ENCODE results near the gene ERBB4.
"Not testable (repeated sequence)": the region's sequence is repeated elsewhere in the genome, so short reads cannot be mapped to it uniquely, and the experiment has no call there.

Gene ERBB4

DNA sequence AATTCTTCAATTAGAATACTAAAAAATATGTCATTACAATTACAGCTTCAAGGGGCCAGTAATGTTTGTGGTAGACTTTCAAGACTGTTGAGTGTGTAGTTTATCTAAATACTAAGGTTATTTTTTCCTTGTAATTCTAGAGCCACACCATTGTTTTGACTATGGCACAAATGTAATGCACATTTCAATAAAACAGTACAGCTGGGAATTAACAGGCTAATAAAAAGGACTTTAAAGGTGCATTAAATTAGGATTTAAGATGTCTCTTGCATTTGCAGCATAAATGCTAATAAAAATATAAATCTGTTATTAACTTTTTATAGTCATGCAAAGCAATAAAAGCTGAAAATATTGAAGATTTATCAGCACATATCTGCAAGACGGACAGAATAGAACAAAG lies 344.8 kb downstream of the ERBB4 start:
- no peak for DNase-seq

GRCh38 chr2:212193056-212193455 lies 345.5 kb downstream of the ERBB4 start:
- no peak for DNase-seq

GRCh38 chr2:212191438-212191837 lies 347.2 kb downstream of the ERBB4 start:
- DNase-seq, result not testable (repeated sequence)

DNA sequence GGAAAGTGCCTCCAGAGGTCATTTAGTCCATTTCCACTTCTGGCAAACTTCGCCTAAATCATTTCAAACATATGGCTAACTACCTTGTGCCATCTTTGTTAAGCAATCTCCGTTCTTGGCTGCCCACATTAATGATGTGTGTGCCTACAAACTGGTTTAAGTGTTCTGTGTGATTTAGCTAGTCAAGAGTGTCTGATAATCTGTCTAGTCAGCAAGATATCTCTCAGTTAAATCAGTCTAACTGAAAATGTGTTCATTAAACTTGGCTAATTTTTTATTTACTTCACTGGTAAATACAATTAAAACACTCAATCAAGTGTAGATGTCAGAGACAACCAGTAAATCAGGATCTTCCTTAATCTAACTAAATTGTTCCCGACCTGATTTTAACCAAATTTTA lies 352.4 kb downstream of the ERBB4 start:
- DNase-seq, result no peak

GRCh38 chr2:212181646-212182045 lies 357.0 kb downstream of the ERBB4 start:
- no peak for DNase-seq

- no peak for DNase-seq
Measured at GRCh38 chr2:212180408-212181083, 358.1 kb downstream of the ERBB4 start.

- DNase-seq, result no peak
Measured at GRCh38 chr2:212177724-212178123, 360.9 kb downstream of the ERBB4 start.

DNA sequence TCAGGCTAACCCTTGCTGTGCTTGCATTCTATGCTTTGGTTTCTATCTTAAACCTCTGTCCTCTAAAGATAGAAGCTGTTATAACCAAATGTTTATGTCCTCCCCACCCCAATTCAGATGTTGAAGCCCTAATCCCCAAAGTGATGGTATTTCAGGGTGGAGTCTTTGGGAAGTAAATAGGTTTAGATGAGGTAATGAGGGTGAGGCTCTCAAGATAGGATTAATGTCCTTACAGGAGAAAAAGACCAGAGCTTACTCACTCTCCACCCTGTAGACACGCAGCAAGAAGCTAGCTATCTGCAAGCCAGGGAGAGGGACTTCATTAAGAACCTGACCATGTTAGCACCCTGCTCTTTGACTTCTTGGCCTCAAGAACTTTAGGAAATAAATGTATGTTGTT lies 362.5 kb downstream of the ERBB4 start:
- no peak for DNase-seq

GRCh38 chr2:212173756-212174510 lies 364.7 kb downstream of the ERBB4 start:
- DNase-seq, result no peak

DNA sequence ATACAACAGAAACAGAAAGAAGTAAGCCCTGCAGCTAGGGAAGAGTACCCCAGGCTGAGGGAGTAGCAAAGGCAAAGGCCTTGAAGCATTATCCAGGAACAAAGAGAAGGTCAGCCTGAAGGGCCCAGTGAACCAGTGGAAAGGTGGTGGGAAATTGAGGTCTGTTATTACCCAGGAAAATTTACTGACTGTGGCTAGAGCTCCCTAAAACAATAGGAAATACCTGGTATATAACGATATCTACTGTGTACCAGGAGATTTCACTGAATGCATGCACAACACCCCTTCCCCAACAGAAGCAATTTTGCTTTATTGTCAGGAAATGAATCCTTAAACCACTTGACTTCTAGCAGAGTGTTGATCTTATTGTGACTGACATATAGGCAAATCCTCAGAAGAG lies 365.3 kb downstream of the ERBB4 start:
- no peak for DNase-seq

DNA sequence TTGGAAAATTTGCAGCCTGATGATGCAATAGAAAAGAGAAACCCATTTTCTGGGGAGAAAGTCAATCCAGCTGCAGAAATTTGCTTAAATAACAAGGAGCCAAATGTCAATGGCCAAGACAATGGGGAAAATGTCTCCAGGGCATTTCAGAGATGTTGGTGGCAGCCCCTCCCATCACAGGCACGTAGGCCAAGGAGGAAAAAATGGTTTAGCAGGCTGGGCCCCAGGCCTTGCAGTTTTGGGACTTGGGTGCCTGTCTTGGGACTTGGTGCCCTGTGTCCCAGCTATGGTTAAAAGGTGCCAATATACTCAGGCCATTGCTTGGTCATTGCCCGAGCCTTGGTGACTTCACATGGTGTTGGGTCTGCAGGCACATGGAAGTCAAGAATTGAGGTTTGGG lies 368.2 kb downstream of the ERBB4 start:
- no peak for DNase-seq

- DNase-seq, result no peak
Measured at GRCh38 chr2:212158081-212158480, 380.5 kb downstream of the ERBB4 start.

- no peak for DNase-seq
Measured at GRCh38 chr2:212157012-212157411, 381.6 kb downstream of the ERBB4 start.

GRCh38 chr2:212156088-212156487 lies 382.5 kb downstream of the ERBB4 start:
- no peak for DNase-seq

DNA sequence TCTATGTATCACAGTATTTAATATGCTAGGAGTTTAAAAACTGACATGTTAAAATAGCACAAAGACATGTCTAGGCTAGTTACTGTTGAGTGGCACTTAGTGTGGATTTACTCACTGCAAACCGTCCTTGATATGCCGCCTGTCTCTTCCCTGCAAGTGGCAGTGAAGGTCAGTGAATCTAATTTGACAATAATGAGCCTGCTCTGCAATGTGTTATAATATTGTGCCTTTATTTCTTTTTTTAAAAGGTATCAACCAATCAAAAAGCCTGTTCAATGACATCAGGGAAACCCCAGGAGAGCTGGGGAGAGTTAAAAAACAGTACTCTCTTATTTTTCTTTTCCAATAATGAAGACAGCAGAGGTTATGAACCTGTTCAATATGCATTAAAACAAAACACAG lies 384.1 kb downstream of the ERBB4 start:
- DNase-seq, result peak in 1 of 2 experiments; percentile 59

DNA sequence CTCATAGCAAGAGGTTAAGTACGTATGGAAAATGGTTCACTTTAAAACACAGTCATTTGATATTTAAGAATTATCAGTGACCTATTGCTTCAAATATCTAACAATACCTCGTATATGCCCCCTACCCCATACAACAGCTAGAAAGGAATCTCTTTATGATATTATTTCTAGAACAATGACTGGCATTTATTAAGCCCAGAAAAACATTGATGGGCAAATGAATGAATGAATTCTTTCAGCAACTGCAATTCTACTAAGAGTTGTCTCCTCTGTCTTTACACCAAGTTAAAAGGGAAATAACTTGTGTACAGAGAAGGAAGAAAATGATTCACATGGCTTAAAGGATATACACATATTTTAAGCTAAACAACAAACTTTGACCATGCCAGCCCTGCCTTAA lies 384.7 kb downstream of the ERBB4 start:
- DNase-seq, result no peak

DNA sequence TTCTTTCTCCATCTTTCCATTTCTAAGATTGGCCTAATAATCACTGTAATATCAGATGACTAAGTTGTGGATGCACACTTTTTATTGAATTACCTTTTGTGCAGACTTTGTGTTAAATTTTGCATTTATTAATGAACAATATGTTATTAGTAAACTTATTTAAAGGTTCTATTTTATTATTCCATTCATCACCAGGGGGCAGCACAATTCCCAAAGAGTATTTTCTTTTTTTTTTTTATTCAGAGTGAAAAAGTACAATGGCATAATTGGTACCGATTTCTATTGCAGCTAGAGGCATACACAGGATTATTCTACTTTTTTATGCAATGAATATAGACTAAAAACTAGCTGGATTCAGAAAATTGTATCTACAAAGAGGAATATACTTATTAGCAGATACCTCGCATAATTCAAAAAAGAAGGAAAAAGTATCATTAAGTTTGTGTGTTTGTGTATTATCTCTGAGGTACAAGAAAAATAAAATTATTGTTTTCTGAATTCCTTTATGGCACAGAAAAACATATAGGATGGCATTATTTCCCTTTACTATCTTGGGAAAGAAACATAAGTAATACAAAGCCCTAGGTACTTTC lies 390.6 kb downstream of the ERBB4 start:
- DNase-seq, result no peak

- DNase-seq, result no peak
Measured at GRCh38 chr2:212146416-212146815, 392.2 kb downstream of the ERBB4 start.

GRCh38 chr2:212145121-212145520 lies 393.5 kb downstream of the ERBB4 start:
- no peak for DNase-seq

DNA sequence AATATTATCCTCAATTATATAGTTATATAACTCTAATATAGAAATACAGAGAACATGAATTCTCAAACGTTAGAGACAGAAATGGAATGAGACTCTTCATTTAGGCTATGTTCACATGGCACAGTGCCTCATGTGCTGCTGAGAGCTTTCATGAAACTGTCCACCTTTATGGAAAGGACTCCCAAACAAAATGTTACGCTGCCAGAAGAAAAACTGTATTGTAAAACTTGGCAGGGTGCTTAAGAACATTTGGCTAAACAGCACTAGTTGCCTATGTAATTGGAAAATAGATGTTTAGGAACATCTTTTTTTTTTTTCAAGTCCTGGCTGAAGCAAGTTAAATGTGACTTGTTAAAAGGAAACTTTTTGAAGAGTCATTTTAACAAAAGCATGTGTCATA lies 396.0 kb downstream of the ERBB4 start:
- DNase-seq, result no peak

GRCh38 chr2:212141499-212141898 lies 397.1 kb downstream of the ERBB4 start:
- no peak for DNase-seq

GRCh38 chr2:212136216-212136795 lies 402.3 kb downstream of the ERBB4 start:
- peak in 1 of 2 experiments; percentile 2 for DNase-seq

DNA sequence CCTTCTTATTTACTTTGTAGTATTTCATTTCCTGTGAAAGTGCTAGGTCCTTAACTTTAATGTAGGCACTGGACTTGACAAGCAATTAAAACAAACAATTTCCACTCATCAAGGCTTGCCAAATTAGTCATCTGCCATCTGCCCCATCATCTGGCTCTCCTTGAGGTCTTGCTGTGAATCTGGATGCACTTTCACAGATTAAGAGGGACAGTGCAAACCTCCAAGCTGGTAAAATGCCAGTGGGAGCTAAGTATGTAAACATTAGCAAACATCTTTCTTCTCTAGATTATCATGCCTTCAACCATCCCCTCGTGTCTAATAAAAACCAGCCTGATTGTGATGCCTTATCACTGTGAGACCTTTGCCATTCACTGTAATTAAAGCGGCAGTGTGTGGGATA lies 402.9 kb downstream of the ERBB4 start:
- DNase-seq, result peak; percentile 84 to 89

- DNase-seq, result no peak
Measured at GRCh38 chr2:212133337-212133736, 405.3 kb downstream of the ERBB4 start.
